OCI-LY1 (cell line): ENCODE measurements around the gene HLA-DQB2.
"Not testable (repeated sequence)": the region's sequence is repeated elsewhere in the genome, so short reads cannot be mapped to it uniquely, and the experiment has no call there.

Experiments used
- CTCF ChIP-seq: fragments of 200-600 bp; sonication (generic), shearing (Covaris generic); IDR thresholded peaks from 2 replicates; pipeline ENCODE4 v1.5.1; 2017; ENCODE audit warnings: mild to moderate bottlenecking, antibody characterized with exemption, low read length, moderate library complexity, mixed read lengths
- EZH2 ChIP-seq: fragments of 200-600 bp; sonication (generic), shearing (Covaris generic); IDR thresholded peaks from 2 replicates; pipeline ENCODE4 v1.8.0; 2017; ENCODE audit warnings: borderline replicate concordance, mixed run types, mild to moderate bottlenecking, antibody characterized with exemption, low read length, moderate library complexity, mixed read lengths

GRCh38 chr6:32745649-32746048 is 17.7 kb downstream of the HLA-DQB2 start:
- TF ChIP-seq CTCF, EZH2: not testable (repeated sequence)
